Lung microvascular endothelial cell (primary cell): ENCODE results near the gene KHDRBS2. TPM values are rescaled to one million over a fixed set of nuclear protein-coding genes. Genes with fewer than 3 reads are reported as not detected.
"Not testable (repeated sequence)": the region's sequence is repeated elsewhere in the genome, so short reads cannot be mapped to it uniquely, and the experiment has no call there.

Experiments used
- DNase-seq, 2 donors: peaks; one replicate each; pipeline versions ENCODE4 v3.0.0 to v3.0.0-alpha.2; 2010; ENCODE audit warnings: low read depth in 2 of 2
- total RNA-seq: library from RNA; depleted of rRNA; stranded (reverse); fragments of >200 nt; gene quantifications from 2 replicates; pipeline ENCODE4 v1.2.1, GENCODE V29; 2014

KHDRBS2 gene
- total RNA-seq, 1 donor from 2014 or later, result not detected

DNA sequence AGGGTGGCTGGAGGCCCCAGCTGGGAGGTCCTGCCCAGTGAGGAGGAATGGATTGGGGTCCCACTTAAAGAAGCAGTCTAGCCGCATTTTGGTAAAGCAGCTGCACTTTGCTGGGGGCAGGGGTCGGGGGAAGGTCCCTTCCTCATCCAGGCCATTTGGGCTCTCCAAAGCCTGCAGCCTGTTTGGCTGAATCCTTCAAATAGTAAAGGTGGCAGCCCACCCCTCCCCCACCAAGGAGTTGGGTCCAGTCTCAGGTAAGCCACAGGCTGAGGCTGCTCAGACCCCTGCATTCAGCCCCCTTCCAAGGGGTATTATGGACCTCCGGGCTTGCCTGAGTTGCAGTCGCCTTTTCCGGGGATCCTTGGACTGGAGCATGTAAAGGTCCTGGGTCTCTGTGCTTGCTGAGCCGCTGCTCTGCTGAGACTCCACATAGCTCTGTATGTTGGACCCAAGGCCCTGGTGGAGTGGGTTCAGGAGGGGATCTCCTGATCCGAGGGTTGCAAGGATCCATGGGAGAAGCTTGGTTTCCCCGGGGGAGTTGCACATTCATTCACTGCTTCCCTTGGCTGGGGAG, 417.4 kb downstream of the KHDRBS2 start:
- DNase-seq, result no peak

DNA sequence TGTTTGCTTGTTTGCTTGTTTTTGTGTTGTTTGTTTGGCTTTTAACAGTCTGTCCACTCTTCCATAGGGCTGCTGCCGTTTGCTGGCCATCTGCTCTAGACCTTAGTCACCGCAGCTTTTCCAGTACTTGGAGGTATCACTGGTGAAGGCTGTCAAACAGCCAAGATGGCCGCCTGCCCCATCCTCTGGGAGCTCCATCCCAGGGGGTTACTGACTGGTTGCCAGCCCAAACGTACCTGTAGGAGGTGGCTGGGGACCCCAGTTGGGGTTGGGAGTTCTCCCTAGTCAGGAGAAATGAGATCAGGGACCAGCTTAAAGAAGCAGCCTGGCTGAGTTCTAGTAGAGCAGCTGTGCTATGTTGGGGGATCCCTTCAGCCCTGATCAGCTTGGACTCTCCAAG, 418.4 kb downstream of the KHDRBS2 start:
- DNase-seq, result no peak

DNA sequence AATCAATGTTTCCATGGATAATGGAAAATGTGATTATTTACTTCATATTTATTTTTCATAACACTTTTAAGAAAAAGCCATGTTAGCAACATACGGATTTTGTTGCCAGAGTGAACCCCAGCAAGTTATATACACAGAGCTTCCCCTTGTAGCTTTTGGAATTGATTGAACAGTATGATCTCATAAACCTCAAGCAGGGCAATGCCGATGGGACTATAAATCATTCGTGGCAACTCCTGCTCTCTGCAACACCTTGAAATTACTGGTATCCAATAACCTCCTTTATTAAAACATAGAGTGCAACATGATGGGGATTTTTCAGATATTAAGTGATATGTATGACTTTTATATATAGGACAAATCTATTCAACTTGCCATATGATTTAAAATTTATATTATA, 428.5 kb downstream of the KHDRBS2 start:
- no peak for DNase-seq

DNA sequence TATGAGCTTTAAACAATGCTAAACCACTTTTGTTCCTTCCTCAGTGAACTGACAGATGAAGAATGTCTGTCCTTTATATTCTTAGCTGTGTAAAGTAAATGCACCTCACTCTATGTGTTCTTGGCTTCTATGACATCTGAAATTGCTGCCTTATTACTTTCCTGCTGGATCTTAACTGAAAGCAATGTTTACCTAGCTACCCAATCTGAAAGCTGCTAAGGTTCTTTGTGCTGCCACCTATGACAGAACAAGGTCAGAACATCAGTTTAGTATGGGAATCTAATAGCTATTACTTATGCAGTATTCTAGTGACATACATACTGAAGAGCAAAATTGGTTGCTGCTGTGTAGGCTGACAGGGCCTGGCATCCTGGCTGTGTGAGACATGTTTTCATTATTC, 444.1 kb downstream of the KHDRBS2 start:
- DNase-seq, result no peak

DNA sequence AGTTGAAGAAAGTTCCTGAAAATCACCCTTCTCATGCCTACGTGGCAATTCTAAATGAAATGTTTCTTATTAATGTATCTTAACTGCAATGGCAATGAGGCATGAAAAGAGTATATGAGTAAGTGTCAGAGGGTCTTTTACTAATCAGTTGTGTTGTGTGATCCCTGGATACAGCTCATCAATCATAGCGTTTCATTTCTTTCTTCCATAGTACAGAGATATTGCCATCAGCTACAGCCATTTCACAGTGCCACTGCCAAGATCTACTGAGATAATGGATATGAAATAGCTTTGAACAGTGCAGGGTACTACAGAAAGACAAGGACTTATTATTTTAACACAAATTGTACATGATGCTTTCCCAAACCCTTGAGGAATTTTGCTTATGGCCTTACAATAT, 450.8 kb downstream of the KHDRBS2 start:
- DNase-seq, result no peak

DNA sequence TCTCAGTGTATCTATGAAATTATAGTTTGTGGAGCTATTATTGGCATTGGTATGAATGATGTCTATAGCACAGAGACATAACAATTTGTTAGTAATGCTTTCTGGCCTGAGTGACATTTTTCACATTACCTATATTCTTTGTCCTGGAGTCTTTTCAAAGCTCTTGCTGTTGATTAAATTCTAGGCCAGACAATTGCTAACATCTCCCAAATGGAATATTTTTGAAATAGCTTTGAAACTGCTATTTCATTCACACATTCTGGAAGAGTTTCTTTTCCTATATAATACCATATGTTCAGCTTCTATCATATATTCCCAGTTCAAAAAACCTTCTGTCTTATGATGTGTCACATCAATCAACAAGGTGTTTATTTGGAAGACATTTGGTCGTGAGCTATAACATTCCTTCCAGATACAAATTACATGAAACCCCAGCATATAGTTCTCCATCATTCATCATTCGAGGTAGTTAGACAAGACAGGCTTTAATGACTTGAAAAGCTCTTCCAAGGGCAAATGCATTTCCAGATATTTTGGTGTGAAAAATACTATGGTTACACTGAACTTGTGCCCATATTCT, 452.8 kb downstream of the KHDRBS2 start:
- no peak for DNase-seq

DNA sequence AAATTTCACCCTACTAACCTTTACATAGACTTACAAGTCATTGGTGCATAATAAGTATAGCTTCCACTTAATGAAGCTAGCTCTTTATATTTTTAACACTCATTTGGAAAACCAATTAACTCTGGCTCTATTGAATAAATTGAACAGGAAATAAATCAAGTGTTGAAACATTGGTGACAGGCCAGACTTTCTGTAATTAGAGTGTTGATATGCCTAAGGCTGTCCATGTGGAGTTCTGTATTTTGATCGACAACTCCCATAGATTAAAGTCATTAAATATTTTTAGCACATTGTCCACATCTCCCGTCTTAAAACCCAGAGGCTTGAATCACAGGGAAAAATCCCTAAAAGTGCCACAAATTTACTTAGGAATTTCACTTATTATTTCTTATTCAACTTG, 468.3 kb downstream of the KHDRBS2 start:
- no peak for DNase-seq

DNA sequence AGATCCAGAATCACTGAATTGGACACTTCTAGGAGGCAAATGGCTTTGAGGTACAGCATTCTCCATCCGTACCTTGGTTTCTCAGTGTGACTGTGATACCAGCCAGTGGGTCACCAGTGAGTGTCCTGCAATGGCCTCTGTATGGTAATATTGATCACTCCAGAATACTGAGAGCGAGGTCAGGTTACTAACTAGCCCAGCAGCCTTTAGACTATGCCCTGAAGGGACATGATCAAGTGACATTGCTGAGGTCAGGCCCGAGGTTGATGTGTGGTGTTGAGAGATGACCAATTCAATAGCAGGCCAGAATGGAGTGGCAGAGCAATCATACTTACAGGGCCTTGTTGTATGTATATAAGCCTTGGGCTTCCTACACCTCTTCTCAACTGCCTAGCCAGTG, 476.0 kb downstream of the KHDRBS2 start:
- DNase-seq, result no peak

DNA sequence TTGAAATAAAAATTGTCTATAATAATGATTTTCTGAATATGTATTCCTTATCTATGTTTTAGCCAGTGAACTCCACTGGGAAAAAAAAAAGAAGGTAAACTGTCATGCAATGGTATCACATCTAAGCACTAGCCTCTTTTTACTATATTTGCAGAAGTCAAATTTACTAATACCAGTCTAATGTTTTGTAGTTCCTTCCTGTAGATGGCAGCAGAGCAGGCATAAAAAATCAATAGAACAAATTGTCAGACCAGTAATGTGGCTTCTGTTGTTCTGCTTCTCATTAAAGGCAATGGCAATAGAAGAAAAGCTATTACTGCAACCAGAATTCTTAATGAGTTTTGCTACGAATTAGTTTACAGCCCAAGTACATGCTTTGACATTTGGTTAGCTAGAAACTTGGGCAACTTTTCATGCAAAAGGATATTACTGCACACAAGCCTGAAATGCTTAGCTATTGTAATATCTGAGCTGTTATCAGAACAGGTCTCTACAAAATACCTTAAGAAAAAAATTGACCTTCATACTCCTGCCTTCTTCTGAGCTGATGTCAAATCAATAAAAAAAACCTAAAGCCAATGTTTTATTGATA, 476.9 kb downstream of the KHDRBS2 start:
- peak in 1 of 2 donors; percentile 12 for DNase-seq

DNA sequence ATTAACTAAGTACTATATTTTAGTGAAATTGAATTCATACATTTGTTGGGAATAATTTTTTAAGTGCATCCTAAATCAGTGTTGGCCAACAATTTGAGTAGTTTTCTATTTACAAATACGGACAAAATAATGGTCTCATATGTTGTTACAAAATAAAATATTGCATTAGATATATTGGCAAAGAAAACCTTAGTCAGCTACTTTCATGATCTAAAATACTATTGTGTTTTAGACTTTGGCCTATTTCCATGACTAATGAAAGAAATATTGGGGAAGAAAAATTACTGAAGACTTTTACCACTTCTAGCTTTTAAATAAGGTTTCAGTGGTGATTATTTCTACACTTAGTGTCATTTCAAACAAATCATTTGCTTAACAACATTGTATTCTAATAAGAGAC, 498.0 kb downstream of the KHDRBS2 start:
- no peak for DNase-seq

DNA sequence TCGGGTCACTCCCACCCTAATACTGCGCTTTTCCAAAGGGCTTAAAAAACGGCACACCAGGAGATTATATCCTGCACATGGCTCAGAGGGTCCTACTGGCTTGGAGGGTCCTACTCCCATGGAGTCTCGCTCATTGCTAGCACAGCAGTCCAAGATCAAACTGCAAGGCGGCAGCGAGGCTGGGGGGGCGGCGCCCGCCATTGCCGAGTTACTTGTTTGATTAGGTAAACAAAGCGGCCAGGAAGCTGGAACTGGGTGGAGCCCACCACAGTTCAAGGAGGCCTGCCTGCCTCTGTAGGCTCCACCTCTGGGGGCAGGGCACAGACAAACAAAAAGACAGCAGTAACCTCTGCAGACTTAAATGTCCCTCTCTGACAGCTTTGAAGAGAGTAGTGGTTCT, 516.6 kb downstream of the KHDRBS2 start:
- not testable (repeated sequence) for DNase-seq

DNA sequence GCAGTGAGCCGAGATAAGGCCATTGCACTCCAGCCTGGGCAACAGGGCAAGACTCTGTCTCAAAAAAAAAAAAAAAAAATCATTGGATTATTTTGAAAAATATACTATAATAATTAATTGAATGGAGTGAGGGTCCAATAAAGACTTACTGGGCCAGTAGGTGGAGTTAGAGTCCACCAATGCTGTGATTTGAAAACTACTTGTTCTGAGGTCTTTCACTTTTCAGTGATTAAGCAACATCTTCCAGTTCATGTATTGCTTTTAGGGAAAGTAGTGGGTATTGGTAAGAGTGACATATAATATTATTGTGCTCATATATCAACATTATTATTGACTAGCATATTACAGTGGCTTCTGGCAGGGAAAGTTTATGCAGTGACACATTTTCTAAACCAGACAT, 530.3 kb downstream of the KHDRBS2 start:
- peak in 1 of 2 donors; percentile 4 for DNase-seq

DNA sequence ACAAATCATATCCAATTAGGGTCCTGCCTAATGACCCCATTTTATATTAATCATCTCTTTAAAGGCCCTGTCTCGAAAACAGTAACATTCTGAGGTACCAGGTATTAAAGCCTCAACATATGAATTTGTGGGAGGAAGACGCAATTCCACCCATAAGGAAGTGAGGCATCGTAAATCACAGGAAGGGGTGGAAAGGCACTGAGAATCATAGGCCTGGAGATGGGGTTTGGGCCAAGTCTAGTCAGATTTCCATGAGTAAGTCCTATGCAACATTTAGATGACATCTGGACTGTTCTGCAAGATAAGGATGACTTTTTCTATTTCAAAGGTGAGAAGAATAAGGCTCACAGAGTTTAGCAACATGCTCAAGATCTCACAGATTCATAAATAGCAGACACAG, 534.0 kb downstream of the KHDRBS2 start:
- peak in 1 of 2 donors; percentile 90 for DNase-seq

DNA sequence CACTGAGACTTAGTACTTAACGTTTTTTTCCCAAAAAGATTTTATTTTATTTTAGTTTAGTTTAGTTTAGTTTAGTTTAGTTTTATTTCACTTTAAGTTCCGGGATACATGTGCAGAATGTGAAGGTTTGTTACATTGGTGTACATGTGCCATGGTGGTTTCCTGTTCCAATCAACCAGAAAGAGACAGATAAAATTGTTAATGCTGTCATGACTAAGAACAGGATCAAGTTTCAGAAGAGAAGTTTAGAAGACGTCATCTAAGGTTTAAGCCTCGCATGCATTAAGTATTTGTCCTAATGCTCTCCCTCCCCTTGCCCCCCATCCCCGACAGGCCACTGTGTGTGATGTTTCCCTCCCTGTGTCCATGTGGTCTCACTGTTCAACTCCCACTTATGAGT, 540.0 kb downstream of the KHDRBS2 start:
- DNase-seq, result no peak

DNA sequence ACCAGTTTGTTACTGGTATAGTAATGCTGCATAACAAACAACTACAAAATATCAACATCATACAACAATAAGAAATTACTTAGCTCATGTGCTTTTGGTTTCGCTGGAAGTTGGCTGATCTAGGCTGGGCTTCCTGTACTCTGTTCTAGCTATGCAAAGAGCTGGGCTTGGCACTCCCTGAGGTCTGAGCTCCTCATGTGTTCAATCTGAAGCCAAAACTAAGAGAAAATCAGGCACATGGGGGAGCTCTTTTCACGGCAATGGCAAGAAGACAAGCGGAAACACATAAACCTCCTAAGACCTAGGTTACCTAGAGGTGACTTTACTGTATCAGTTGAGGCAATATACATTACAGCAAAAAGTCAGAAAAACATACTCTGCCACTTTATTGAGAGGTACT, 574.2 kb downstream of the KHDRBS2 start:
- peak in 1 of 2 donors; percentile 13 for DNase-seq

DNA sequence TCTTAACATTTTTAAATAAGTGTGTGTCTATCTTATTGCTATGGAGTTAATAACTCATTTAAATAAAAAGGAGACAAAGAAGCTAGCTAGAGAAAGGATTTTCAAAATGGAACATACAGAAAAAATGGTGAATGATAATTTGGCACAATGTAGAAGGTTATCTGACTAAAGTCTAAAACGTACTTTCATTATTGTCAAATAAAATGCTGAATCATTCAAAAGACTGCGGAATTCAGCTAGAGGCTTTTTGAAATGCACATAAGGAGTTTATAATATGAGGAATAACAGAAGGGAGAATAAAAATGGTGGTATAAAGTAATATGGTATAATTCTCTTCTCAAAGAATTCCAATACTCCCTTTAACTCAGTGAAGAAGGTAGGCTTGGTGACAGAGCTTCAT, 597.9 kb downstream of the KHDRBS2 start:
- DNase-seq, result no peak

DNA sequence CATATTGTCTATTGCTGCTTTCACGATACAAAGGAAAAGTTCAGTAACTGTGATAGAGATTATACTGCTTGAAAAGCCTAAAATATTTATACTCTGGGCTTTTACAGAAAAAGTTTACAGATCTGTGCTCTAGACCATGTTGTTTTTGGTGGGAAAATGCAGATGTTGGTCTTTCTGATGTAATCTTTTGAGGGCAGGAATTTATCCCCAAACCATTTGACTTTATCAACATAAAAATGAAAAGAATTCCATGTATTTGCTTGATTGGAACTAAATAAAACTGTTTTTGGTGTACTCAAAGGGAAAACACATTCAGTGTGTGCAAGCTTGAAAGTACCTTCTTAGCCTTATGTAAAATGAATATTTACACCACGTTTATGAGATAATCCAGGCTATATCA, 603.5 kb downstream of the KHDRBS2 start:
- no peak for DNase-seq

DNA sequence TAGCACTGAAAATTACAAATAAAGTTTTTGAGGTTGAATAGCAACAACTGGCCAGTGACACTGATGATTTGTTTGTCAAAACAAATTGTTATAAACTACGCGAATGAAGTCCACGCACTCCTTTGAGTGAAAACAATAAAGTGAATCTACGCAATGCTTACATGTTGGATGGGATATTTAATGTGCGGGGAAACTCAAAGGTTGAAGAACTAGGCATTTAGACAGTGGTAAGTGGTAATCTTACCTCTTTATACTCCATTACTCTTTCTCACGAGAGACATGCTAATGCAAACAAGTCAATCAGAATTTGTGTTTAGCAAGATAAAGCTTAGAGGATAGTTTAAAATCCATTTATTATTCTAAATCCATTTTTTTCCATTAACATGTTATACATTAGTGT, 606.4 kb downstream of the KHDRBS2 start:
- no peak for DNase-seq

DNA sequence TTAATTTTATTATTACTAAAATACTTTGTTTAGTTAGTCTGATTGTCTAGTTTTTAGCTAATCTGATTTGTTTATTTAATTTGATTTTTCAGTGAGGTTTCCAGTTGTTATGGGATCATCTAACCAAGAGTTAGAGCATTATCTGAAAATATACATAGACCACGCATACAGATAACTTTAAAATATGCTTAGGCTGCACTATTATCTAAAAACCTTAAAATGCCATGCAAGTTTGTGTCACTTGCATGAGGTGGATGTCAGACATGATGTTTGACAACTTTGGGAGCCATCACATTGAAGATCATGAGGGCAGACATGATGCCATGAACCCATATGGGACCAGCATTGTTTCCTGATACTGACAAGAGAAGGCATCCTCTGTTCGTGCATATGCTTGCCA, 610.3 kb downstream of the KHDRBS2 start:
- no peak for DNase-seq

DNA sequence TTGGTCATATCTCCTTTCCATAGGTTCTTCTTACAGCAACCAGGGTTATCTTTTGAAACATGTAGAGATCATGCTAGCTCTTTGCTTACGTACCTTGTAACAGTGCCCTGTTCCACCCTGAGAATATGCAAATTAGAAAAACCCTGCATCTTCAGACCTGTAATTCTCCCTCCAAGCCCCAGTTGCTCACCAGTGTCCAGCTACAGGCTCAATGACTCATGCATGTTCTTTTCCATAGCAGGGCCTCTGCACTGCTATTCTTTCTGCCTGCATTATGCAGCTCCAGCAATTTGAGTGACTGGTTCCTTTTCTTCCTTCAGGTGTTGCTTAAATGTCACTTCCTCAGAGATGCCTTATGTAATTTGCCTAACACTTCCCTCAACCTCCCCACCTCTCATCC, 636.2 kb downstream of the KHDRBS2 start:
- DNase-seq, result no peak

DNA sequence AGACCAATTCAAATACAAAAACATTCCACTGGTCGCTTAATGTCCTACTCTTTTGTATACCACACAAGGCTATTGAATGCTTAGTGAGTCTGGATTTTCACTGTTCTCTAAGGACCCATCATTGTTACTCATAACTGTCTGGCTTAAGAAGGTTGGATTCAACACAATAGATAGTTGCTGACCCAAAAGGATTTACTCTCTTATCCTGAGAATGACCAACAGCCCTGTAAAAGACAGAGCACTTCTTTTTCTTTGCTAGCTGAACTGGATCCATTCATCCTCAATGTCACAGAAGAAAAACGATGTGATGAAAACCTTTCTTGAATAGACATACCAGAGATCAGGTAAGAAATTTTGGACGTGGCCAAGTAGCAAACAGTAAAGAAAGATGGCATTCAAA, 645.6 kb downstream of the KHDRBS2 start:
- DNase-seq, result no peak
